Epithelial cell of proximal tubule (primary cell): Measurements from ENCODE around the gene CEACAM19. TPM values are rescaled to one million over a fixed set of nuclear protein-coding genes. Genes with fewer than 3 reads are reported as not detected.

Experiments used
- DNase-seq: peaks from one replicate; pipeline ENCODE4 v3.0.0-alpha.2; 2011; ENCODE audit warnings: low read depth
- H3K4me3 ChIP-seq: 2 replicates; pipeline ENCODE4 v1.5.1; 2011; ENCODE audit warnings: low read depth, mild to moderate bottlenecking, low read length
- total RNA-seq: library from RNA; depleted of rRNA; stranded (reverse); fragments of >200 nt; gene quantifications from 2 replicates; pipeline ENCODE4 v1.2.3, GENCODE V29; 2015
- TF ChIP-seq, protein P1 (sequence below): conservative IDR thresholded peaks from 2 replicates; pipeline ENCODE4 v1.5.1; 2012; ENCODE audit warnings: low read depth, mild to moderate bottlenecking, low read length

The CEACAM19 gene
- total RNA-seq, 1 donor from 2014 or later, result 2.7 TPM

DNA sequence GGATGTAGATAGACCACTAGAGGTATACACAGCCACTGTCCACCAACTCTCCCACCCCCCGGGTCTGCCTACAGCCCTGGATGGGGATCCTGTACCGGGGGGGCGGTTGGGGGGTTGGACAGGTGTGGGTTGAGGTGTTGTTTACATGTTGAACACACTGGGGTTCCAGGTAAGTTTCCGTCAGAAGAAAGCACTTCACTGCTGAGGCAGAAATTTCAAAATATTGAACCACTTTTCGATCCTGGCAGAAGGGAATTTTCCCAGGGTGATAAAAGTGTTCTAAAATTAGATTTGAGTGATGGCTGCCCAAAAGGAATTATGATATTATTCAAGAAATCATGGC lies 21.1 kb downstream of the CEACAM19 start:
- TF ChIP-seq, protein P1, sequence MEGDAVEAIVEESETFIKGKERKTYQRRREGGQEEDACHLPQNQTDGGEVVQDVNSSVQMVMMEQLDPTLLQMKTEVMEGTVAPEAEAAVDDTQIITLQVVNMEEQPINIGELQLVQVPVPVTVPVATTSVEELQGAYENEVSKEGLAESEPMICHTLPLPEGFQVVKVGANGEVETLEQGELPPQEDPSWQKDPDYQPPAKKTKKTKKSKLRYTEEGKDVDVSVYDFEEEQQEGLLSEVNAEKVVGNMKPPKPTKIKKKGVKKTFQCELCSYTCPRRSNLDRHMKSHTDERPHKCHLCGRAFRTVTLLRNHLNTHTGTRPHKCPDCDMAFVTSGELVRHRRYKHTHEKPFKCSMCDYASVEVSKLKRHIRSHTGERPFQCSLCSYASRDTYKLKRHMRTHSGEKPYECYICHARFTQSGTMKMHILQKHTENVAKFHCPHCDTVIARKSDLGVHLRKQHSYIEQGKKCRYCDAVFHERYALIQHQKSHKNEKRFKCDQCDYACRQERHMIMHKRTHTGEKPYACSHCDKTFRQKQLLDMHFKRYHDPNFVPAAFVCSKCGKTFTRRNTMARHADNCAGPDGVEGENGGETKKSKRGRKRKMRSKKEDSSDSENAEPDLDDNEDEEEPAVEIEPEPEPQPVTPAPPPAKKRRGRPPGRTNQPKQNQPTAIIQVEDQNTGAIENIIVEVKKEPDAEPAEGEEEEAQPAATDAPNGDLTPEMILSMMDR, result no peak
- no peak overlapping the region for H3K4me3 ChIP-seq
- DNase-seq, result no peak

DNA sequence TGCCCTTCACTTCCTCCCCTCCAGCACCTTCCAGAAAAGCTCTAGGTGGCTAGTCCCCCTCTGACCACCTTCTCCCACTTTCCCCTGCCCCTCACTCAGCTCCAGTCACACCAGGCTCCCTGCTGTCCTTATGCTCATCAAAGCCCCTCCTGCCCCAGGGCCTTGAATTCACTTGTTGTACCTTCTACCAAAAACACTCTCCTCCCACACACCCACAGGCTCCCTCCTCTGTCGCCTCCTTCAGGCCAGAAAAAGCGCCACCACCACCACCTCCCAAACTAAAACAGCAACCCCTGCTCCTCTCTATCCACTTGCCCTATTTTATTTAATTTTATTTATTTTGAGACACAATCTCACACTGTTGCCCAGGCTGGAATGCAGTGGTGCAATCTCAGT lies 22.9 kb downstream of the CEACAM19 start:
- TF ChIP-seq, protein P1, result peak; percentile 47
- no peak for DNase-seq
- H3K4me3 ChIP-seq, result no peak overlapping the region

DNA sequence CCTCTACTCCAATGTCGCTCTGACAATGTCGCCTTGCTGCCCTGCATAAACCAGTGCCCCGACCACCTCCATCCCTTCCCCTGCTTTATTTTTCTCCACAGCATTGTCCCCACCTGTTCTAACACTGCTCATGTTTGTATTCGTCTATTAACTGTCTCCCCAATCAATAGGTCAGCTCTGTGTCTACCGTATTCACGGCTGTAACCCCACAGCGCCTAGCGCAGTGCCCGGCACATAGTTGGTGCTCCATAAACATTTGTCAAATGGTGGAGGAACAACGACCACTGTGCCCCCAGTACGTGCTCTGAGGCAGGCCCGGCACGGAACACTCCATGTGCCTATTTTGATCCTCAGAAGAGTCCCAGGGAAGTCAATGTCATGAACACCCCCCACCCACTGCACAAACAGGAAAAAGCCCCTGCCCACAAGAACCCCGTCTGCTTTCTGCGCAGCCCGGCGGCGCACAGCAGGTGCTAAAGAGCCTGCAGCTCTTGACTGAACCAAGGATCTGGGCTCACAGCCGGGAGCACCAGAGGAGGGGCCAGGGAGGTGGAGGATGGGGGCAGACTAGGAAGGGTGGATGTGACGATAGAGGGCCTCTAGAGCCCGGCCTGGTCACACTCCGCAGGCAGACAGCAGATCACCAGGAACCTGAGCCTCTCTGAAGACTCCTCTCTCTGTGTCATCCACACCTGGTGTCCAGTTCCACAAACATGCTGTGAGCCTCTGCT lies 25.8 kb downstream of the CEACAM19 start:
- no peak overlapping the region for H3K4me3 ChIP-seq
- DNase-seq, result no peak
- TF ChIP-seq, protein P1, result no peak

DNA sequence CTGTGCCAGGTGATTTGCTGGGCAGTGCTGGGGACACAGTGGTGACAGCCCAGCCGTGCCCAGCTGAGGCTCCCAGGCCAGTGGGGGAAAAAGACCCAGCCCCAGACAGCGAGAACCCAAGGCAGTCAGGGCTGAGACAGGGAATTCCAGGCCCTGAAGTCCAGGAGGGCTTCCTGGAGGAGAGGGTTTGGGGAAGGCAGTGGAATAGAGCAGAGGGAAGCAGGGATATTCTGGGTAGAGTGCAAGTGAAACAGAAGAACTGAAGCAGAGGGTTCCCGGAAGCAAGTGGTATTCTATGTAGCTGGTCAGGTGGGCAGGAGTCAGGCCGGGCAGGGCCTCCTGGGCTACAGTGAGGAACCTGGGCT lies 26.4 kb downstream of the CEACAM19 start:
- TF ChIP-seq, protein P1, result no peak

DNA sequence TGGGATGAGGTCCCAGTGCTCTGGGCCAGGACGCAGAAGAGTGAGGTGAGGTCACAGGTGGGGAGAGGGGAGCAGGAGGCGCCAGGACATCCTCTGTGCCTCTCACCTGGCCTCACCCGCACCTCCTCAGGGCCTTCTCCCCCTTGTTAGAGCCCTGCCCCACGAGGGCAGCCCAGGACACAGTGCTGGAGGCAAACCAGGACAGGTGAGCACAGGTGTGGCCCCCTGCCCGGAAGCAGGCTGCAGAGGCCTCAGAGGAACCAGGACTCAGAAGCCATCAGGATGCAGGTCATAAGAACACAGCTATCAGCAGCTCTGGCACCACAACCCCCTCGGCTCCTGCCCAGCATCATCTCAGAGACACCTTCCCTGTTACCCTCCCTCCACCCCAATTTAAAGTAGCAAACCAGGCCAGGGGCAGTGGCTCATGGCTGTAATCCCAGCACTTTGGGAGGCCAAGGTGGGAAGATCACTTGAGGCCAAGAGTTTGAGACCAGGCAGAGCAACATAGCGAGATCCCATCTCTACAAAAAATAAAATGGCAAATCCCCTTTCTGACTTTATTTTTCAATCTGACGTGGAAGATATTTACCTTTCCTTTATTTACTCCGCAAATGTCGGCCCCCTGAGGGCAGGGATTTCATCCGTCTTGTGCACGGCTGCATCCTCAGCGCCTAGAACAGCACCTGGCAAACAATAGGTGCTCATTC lies 27.4 kb downstream of the CEACAM19 start, which contains the start of gene CEACAM16:
TSS of gene CEACAM16 (plus strand) at position 660 of the 710 bp plus-strand sequence. CDS start 2,306 bp downstream, outside the sequence.
- no peak within 1 kb of the TSS for H3K4me3 ChIP-seq
- TF ChIP-seq, protein P1, result no peak
- no peak for DNase-seq

More for the DNA sequence above, 26.4 kb downstream of the CEACAM19 start:
- no peak for DNase-seq
- H3K4me3 ChIP-seq, result no peak overlapping the region

DNA sequence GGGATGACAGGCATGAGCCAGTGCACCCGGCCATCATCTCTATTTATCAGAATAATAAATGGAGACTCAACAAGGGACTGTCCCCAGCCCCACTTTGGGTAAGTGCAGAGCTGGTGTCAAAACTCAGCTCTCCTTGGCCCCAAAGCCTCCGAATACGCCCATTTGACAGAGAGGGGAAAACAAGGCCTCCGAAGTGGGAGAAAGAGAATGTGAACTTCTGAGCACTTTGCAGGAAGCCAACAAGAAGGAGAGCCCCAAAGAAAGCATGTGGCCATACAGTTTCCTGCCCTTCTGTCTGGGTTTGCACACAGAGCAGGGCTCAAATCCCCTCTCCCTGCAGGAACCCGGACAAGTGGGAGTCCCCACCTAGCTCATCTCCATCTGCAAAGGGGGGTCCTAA lies 29.3 kb downstream of the CEACAM19 start:
- TF ChIP-seq, protein P1, result no peak
- no peak overlapping the region for H3K4me3 ChIP-seq
- no peak for DNase-seq
